Cardiac muscle cell (in vitro differentiated cells and primary cell): ENCODE measurements around the gene MYH7. TPM values are rescaled to one million over a fixed set of nuclear protein-coding genes. Genes with fewer than 3 reads are reported as not detected.
A peak's percentile ranks its signal among the peaks of the same experiment; 100 is the strongest.

Experiments used
- DNase-seq, 2 donors: peaks; one replicate each; pipeline versions ENCODE4 v3.0.0 to v3.0.0-alpha.2; 2010 to 2017; ENCODE audit warnings: low read depth in 1 of 2, low spot score in 1 of 2
- H3K27ac ChIP-seq: fragments of 200-600 bp; sonication (generic); 2 replicates; pipeline ENCODE4 v1.5.1; 2016
- H3K27me3 ChIP-seq: fragments of 200-600 bp; sonication (generic); 2 replicates; pipeline ENCODE4 v1.6.0; 2016; ENCODE audit warnings: control low read depth
- H3K36me3 ChIP-seq: fragments of 200-600 bp; sonication (generic); 2 replicates; pipeline ENCODE4 v1.5.1; 2016; ENCODE audit warnings: control low read depth
- H3K4me1 ChIP-seq: fragments of 200-600 bp; sonication (generic); 2 replicates; pipeline ENCODE4 v1.8.1; 2017; ENCODE audit warnings: low read depth, mild to moderate bottlenecking, mixed run types
- H3K4me3 ChIP-seq: fragments of 200-600 bp; sonication (generic); 2 replicates; pipeline ENCODE4 v1.5.1; 2016; ENCODE audit warnings: mild to moderate bottlenecking
- H3K9me3 ChIP-seq: fragments of 200-600 bp; sonication (generic); 2 replicates; pipeline ENCODE4 v1.5.1; 2017; ENCODE audit warnings: low read depth, mild to moderate bottlenecking, control low read depth
- polyA plus RNA-seq: library from polyadenylated mRNA; unstranded; fragments of >200 nt; fragmentation: Nextera tagmentation; extraction: Ambion mirVana; gene quantifications from 2 replicates; pipeline ENCODE4 v1.2.1, GENCODE V29; 2016
- total RNA-seq: library from RNA; depleted of rRNA; stranded (reverse); fragments of >200 nt; gene quantifications from 2 replicates; pipeline ENCODE4 v1.2.3, GENCODE V29; 2016
- TF ChIP-seq, protein P1 (sequence below): IDR thresholded peaks from 2 replicates; pipeline ENCODE4 v1.5.1; 2012; ENCODE audit warnings: low read depth, mild to moderate bottlenecking, low read length

The MYH7 gene
- total RNA-seq, result 82.8 and 134 TPM in 2 replicates
- polyA plus RNA-seq, result 66.2 and 117 TPM in 2 replicates

DNA sequence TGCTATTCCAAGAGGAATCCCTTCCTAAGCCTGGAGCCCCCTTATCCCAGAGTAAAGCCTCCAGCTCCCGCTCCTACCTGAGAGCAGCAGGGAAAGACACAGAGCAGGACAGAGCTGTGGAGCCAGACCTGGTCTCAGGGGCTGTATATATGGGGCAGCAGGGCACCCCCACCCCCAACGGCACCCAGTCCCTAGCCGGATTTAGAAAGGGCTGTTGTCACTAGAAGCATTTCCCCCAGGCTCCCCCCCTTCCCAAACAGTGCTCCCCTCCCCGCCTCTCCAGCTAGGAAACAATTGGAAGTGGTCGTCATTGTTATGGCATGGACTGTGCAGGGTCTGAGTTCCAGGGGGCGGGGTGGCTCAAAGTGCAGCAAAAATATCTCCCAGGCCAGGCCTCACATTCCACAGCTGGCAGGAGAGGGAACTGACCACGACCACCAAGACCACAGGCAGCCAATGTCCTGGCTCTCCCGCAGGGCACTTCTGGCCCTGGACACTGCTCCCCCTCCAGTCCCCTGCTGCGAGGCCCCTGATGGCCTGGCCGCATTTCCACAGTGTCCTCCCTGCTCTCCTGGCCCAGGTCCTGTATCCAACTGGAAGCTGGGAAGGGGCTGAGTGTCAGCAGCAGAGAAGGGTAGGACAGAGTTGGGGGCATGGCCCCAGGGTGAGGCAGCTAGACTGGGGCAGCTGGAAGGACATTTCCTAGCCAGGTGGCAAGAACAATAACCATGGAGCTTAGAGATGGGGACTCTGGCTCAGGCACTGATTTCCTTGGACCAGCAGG is at the start of gene MYH7:
TSS of gene MYH7 (minus strand) at position 118 of the 784 bp plus-strand sequence. CDS start 1,928 bp downstream, outside the sequence.
- Histone ChIP-seq H3K27me3 (no peaks in the 10 kb centered on the region), H3K4me1 (peaks cover 81% of the 10 kb centered on the region), H3K27ac (peak within 1 kb of the TSS; percentile 100), H3K9me3 (no peaks in the 10 kb centered on the region), H3K36me3 (no peaks in the 10 kb centered on the region), H3K4me3 (no peak within 1 kb of the TSS)
- DNase-seq, result peak in 1 of 2 donors; percentile 78
- TF ChIP-seq, protein P1, sequence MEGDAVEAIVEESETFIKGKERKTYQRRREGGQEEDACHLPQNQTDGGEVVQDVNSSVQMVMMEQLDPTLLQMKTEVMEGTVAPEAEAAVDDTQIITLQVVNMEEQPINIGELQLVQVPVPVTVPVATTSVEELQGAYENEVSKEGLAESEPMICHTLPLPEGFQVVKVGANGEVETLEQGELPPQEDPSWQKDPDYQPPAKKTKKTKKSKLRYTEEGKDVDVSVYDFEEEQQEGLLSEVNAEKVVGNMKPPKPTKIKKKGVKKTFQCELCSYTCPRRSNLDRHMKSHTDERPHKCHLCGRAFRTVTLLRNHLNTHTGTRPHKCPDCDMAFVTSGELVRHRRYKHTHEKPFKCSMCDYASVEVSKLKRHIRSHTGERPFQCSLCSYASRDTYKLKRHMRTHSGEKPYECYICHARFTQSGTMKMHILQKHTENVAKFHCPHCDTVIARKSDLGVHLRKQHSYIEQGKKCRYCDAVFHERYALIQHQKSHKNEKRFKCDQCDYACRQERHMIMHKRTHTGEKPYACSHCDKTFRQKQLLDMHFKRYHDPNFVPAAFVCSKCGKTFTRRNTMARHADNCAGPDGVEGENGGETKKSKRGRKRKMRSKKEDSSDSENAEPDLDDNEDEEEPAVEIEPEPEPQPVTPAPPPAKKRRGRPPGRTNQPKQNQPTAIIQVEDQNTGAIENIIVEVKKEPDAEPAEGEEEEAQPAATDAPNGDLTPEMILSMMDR, result no peak

DNA sequence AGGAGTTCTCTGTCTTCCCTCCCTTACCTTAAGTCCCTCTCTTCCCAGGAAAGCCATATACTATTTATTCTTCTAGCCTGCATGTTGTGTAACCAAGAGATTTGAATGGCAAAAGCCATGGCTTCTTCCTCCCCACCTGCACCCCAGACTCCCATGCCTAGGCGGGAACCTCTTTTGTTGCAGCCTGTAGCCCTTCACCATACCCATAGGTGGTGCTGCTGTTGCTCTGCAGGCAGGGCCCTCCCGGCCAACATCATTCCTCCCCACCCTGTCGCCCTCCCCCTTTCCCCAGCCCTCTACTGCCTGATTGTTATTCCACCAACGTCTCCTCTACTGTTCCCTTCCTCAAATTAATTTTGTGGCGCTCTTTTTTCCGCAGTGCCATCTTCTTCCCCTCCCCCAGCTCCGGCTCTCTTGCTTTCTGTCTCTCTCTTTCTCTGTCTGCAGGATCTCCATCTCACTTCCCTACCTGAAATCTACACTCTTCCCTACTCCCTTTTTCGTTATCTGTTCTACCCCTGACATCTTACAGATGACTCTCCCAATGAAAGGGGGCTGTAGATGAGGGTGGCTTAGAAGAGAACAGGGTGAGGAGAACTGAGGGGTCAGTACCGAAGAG is 47.9 kb upstream of the MYH7 start:
- Histone ChIP-seq H3K36me3 (no peaks in the 10 kb centered on the region), H3K9me3 (no peaks in the 10 kb centered on the region), H3K4me1 (no peaks in the 10 kb centered on the region), H3K27me3 (no peaks in the 10 kb centered on the region), H3K4me3 (no peak overlapping the region), H3K27ac (no peak overlapping the region)
- TF ChIP-seq, protein P1, result peak; percentile 56
- peak; percentile 37 to 64 for DNase-seq

- no peaks in the 10 kb centered on the region for H3K4me1 ChIP-seq
- H3K9me3 ChIP-seq, result no peaks in the 10 kb centered on the region
- H3K36me3 ChIP-seq, result peaks cover 4% of the 10 kb centered on the region
- H3K27me3 ChIP-seq, result no peaks in the 10 kb centered on the region
- H3K4me3 ChIP-seq, result no peak overlapping the region
- TF ChIP-seq, protein P1, result no peak
- H3K27ac ChIP-seq, result no peak overlapping the region
- no peak for DNase-seq
Observed at GRCh38 chr14:23482823-23483148, 47.3 kb upstream of the MYH7 start.

- Histone ChIP-seq H3K9me3 (no peaks in the 10 kb centered on the region), H3K27ac (no peak overlapping the region), H3K4me3 (no peak overlapping the region), H3K4me1 (no peaks in the 10 kb centered on the region), H3K36me3 (peaks cover 9% of the 10 kb centered on the region), H3K27me3 (no peaks in the 10 kb centered on the region)
- TF ChIP-seq, protein P1, result no peak
- no peak for DNase-seq
Observed at GRCh38 chr14:23481979-23482822, 46.7 kb upstream of the MYH7 start.

DNA sequence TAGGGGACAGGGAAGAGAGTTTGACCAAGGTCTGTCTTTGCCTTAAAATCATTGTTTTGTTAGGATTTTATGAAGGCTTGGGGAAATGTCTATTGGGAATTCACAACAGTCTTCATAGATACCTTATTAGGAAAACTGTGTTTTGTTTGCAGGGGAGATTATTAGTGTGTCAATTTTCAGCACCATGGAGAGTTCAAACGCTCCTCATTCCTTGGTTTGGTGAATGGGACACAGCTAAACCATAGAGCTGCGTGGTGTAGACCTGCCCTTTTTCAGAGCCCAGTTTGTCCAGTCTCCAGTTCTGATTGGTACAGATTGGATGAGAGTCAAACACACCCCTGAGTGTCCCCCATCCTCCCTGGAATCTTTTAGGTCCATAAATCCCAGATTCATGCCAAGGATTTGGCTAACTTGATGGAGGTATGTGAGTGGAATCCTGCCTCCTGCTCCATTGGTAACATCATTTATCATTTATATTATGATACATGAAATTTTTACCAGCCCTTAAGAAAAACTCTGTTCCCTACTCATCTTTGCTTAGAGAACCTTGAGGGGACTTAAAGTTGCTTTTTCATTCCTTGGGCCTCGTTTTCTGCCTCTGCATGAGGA is 46.0 kb upstream of the MYH7 start:
- no peak overlapping the region for H3K4me3 ChIP-seq
- H3K36me3 ChIP-seq, result peaks cover 16% of the 10 kb centered on the region
- no peaks in the 10 kb centered on the region for H3K9me3 ChIP-seq
- TF ChIP-seq, protein P1, result no peak
- peak; percentile 43 to 77 for DNase-seq
- H3K4me1 ChIP-seq, result no peaks in the 10 kb centered on the region
- no peaks in the 10 kb centered on the region for H3K27me3 ChIP-seq
- no peak overlapping the region for H3K27ac ChIP-seq
